Measurements from ENCODE around the gene PACRG. TPM values are rescaled to one million over a fixed set of nuclear protein-coding genes. Genes with fewer than 3 reads are reported as not detected.

PACRG gene
- total RNA-seq, 4 donors from 2014 or later: 1.7 to 7.7 (median 3.7) TPM

DNA sequence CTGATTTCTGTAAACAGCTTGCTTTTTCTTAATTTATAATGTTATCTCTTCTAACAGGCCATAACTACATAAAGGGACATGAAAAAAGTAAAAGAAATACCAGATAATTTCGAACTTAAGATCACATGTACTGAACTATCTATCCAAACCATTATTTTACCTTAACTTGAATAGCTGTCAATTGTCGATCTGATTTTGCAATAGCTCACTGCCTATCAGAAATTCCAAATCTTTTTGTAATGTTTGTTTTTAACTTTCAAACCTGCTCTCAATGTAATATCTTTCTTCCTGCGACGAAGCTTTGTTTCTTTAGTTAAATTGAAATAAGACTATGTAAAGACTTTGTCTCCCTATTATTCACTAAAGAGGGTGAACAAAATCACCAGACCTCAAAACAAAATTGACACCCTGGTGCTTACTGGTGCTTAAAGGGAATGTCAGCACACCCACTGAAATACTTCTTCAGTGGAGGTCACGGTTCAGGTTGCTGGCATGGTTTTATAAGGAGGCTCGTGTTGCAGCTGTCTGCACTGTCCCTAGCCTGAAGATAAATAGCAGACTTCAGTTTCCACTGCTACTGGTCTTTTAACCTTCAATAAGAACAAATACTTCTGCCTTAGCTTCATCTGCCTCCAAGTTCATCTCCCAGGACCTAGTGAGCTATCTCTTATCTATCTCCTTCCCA, 569.2 kb downstream of the PACRG start:
- intact Hi-C loops (cut with DNase I): no loop called here
- Histone ChIP-seq H3K9me3 (no peaks in the 10 kb centered on the region), H3K27ac (no peak overlapping the region), H3K4me1 (no peaks in the 10 kb centered on the region), H3K4me3 (replicated peaks in 1 of 3) (no peak overlapping the region), H3K36me3 (no peaks in the 10 kb centered on the region), H3K27me3 (no peaks in the 10 kb centered on the region)
- TF ChIP-seq, protein P1, sequence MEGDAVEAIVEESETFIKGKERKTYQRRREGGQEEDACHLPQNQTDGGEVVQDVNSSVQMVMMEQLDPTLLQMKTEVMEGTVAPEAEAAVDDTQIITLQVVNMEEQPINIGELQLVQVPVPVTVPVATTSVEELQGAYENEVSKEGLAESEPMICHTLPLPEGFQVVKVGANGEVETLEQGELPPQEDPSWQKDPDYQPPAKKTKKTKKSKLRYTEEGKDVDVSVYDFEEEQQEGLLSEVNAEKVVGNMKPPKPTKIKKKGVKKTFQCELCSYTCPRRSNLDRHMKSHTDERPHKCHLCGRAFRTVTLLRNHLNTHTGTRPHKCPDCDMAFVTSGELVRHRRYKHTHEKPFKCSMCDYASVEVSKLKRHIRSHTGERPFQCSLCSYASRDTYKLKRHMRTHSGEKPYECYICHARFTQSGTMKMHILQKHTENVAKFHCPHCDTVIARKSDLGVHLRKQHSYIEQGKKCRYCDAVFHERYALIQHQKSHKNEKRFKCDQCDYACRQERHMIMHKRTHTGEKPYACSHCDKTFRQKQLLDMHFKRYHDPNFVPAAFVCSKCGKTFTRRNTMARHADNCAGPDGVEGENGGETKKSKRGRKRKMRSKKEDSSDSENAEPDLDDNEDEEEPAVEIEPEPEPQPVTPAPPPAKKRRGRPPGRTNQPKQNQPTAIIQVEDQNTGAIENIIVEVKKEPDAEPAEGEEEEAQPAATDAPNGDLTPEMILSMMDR (IDR thresholded peaks at IDR 0.05): no peak
- TF ChIP-seq POLR2A (IDR thresholded peaks at IDR 0.05): no peak
- DNase-seq: peak; percentile 16 to 23
- WGBS, 2 donors: 36 to 38% methylated on average over 6 of the region's 6 CpGs

DNA sequence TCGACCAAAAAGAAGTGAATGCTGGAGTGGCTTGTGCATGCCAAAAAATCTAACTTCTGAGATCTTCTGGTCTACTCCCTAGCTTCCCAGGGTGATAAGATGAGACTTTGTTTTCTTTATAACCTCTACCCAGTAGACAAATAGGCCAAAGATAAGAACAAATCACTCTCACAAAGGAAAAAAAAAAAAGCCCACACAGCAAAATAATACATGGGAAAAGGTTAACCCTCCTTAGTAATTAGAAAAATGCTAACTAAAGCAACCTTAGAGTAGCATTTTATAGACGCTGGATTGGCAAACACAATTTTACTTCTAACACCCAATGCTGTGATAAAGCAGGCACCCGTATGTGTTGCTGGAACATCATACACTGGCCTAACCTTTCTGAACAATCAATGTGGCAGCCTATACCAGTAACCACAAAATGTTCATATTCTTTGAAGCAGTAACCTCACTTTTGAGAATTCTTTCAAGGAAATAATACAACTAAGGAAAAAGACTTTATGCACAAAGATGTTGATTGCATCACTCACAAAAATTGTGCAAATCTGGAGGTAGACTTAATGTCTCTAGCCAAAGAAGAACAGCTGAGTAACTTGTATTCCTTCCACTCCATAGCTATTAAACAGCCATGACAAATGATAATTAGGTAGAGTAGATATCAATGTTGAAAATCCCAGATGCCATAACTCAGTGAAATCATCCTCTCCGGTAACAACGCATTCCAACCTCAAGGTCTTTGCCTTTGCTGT, 570.5 kb downstream of the PACRG start:
- TF ChIP-seq, protein P1 (IDR thresholded peaks at IDR 0.05): no peak
- TF ChIP-seq POLR2A (IDR thresholded peaks at IDR 0.05): no peak
- DNase-seq: no peak
- no peaks in the 10 kb centered on the region for H3K4me1 ChIP-seq
- no peaks in the 10 kb centered on the region for H3K9me3 ChIP-seq
- H3K36me3 ChIP-seq: no peaks in the 10 kb centered on the region
- intact Hi-C loops (cut with DNase I): no loop called here
- H3K4me3 ChIP-seq (replicated peaks in 1 of 3): no peak overlapping the region
- H3K27ac ChIP-seq: no peak overlapping the region
- WGBS, 2 donors: 83 to 92% methylated on average over 5 of the region's 5 CpGs
- no peaks in the 10 kb centered on the region for H3K27me3 ChIP-seq

- no peak overlapping the region for H3K4me3 ChIP-seq (replicated peaks in 1 of 3)
- intact Hi-C loops (cut with DNase I): no loop called here
- TF ChIP-seq POLR2A (IDR thresholded peaks at IDR 0.05): no peak
- no peak for DNase-seq
- H3K9me3 ChIP-seq: no peaks in the 10 kb centered on the region
- H3K27me3 ChIP-seq: no peaks in the 10 kb centered on the region
- H3K4me1 ChIP-seq: no peaks in the 10 kb centered on the region
- H3K27ac ChIP-seq: no peak overlapping the region
- WGBS, 2 donors: 79 to 98% methylated on average over 17 of the region's 17 CpGs
- H3K36me3 ChIP-seq: no peaks in the 10 kb centered on the region
Measured at GRCh38 chr6:163300838-163301237, 573.1 kb downstream of the PACRG start.

GRCh38 chr6:163301726-163302635, 574.2 kb downstream of the PACRG start:
- TF ChIP-seq, protein P1 (IDR thresholded peaks at IDR 0.05): no peak
- no peak for TF ChIP-seq POLR2A (IDR thresholded peaks at IDR 0.05)
- Histone ChIP-seq H3K27ac (no peak overlapping the region), H3K4me1 (no peaks in the 10 kb centered on the region), H3K36me3 (no peaks in the 10 kb centered on the region), H3K4me3 (replicated peaks in 1 of 3) (no peak overlapping the region), H3K9me3 (no peaks in the 10 kb centered on the region), H3K27me3 (no peaks in the 10 kb centered on the region)
- intact Hi-C loops (cut with DNase I): no loop called here
- 61 to 77% methylated on average over 8 of the region's 8 CpGs for WGBS, 2 donors
- no peak for DNase-seq

DNA sequence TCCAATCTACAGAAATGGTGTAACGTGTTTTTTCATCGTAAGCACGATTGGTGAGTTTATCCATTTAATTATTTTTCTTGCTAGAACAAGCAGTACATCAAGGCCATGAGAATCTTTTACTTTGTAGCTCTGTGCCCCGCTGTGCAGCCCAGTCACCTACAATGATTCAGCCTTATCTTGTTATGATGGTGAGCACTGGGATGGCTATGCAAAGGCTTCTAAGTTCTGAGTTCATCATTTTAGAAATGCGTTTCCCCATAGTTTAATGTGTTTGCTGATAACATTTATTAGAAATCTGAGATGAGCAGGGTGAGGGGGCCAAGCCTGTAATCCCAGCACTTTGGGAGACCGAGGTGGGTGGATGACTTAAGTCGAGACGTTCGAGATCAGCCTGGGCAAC, 575.0 kb downstream of the PACRG start:
- no peaks in the 10 kb centered on the region for H3K36me3 ChIP-seq
- no peak for DNase-seq
- 84 to 85% methylated on average over 9 of the region's 9 CpGs for WGBS, 2 donors
- intact Hi-C loops (cut with DNase I): no loop called here
- no peaks in the 10 kb centered on the region for H3K9me3 ChIP-seq
- H3K4me3 ChIP-seq (replicated peaks in 1 of 3): no peak overlapping the region
- no peaks in the 10 kb centered on the region for H3K27me3 ChIP-seq
- no peak overlapping the region for H3K27ac ChIP-seq
- TF ChIP-seq, protein P1 (IDR thresholded peaks at IDR 0.05): no peak
- TF ChIP-seq POLR2A (IDR thresholded peaks at IDR 0.05): no peak
- H3K4me1 ChIP-seq: no peaks in the 10 kb centered on the region
